ENCODE results near the gene SPATC1L. TPM values are rescaled to one million over a fixed set of nuclear protein-coding genes. Genes with fewer than 3 reads are reported as not detected.
A peak's percentile ranks its signal among the peaks of the same experiment; 100 is the strongest.

SPATC1L gene
- total and polyA plus RNA-seq, 2 donors (not counting 1 experiment from before 2014, with no cell fraction given), result 11.4 to 15.4 TPM

DNA sequence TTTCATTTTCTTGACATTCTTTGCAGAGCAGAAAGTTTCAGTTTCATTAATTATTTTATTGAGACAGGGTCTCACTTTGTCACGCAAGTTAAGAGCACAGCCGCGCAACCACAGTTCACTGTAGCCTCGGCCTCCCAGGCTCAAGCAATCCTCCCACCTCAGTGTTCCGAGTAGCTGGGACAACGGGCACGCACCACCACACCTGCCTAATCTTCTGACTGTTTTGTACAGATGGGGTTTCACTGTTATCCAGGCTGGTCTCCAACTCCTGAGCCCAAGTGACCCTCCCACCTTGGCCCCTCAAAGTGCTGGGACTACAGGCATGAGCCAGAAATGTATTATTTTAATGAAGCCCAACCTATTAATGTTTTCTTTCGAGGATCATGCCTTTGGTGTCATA, 3.0 kb upstream of the SPATC1L start:
- intact Hi-C loops (cut with micrococcal nuclease), result no loop called here
- no peak for ATAC-seq (ENCODE audit: low read depth)
- Mint-ChIP-seq H3K4me1 (peaks cover 6% of the 10 kb centered on the region), H3K9me3 (ENCODE audit: insufficient read depth) (no peaks in the 10 kb centered on the region), H3K27me3 (no peaks in the 10 kb centered on the region), H3K4me3 (no peak overlapping the region), H3K27ac (no peak overlapping the region)
- Histone ChIP-seq H3K9ac (ENCODE audit: low read length) (no peak overlapping the region), H3K27me3 (replicated peaks in 1 of 4; ENCODE audit: control extremely low read depth in 1 of 4, control insufficient read depth in 3 of 4, insufficient read depth in 4 of 4, low read length in 3 of 4) (no peaks in the 10 kb centered on the region), H2AFZ (ENCODE audit: insufficient read depth, low read depth, low read length, poor library complexity, severe bottlenecking) (no peak overlapping the region), H3K9me3 (ENCODE audit: control extremely low read depth in 1 of 3, control insufficient read depth in 2 of 3, insufficient read depth in 1 of 3, low read length in 2 of 3) (peaks cover 0 to 3% (median 0%) of the 10 kb centered on the region in 3 donors), H3K27ac (ENCODE audit: low read length in 2 of 2) (no peak overlapping the region), H3K4me2 (replicated peaks; ENCODE audit: low read depth, low read length, poor library complexity, severe bottlenecking) (no peak overlapping the region), H3K79me2 (ENCODE audit: control insufficient read depth, insufficient read depth, low read length) (peaks cover 3% of the 10 kb centered on the region), H3K4me3 (ENCODE audit: control extremely low read depth in 1 of 5, extremely low read depth in 1 of 5, insufficient read depth in 1 of 5, low read depth in 2 of 5, low read length in 4 of 5) (no peak overlapping the region), H3K36me3 (replicated peaks in 1 of 2; ENCODE audit: control extremely low read depth in 1 of 2, control insufficient read depth in 1 of 2, extremely low read depth in 1 of 2, insufficient read depth in 2 of 2, low read length in 1 of 2) (no peaks in the 10 kb centered on the region), H3K4me1 (ENCODE audit: control insufficient read depth in 2 of 2, insufficient read depth in 2 of 2, low read length in 2 of 2) (peaks cover 0 to 16% of the 10 kb centered on the region in 2 donors), H4K20me1 (ENCODE audit: control insufficient read depth, insufficient read depth, low read length, poor library complexity, severe bottlenecking) (no peaks in the 10 kb centered on the region)
- TF ChIP-seq, protein P1, sequence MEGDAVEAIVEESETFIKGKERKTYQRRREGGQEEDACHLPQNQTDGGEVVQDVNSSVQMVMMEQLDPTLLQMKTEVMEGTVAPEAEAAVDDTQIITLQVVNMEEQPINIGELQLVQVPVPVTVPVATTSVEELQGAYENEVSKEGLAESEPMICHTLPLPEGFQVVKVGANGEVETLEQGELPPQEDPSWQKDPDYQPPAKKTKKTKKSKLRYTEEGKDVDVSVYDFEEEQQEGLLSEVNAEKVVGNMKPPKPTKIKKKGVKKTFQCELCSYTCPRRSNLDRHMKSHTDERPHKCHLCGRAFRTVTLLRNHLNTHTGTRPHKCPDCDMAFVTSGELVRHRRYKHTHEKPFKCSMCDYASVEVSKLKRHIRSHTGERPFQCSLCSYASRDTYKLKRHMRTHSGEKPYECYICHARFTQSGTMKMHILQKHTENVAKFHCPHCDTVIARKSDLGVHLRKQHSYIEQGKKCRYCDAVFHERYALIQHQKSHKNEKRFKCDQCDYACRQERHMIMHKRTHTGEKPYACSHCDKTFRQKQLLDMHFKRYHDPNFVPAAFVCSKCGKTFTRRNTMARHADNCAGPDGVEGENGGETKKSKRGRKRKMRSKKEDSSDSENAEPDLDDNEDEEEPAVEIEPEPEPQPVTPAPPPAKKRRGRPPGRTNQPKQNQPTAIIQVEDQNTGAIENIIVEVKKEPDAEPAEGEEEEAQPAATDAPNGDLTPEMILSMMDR (IDR thresholded peaks at IDR 0.05), result no peak
- no peak for TF ChIP-seq EZH2 (IDR thresholded peaks at IDR 0.05; ENCODE audit: borderline replicate concordance, insufficient read depth, low read depth, low read length, poor library complexity, severe bottlenecking)
- WGBS (ENCODE audit: insufficient coverage), result 93% methylated on average over 3 of the region's 8 CpGs
- ChIA-PET POLR2A (no interaction called here), CTCF (no interaction called here)
- no peak for DNase-seq

DNA sequence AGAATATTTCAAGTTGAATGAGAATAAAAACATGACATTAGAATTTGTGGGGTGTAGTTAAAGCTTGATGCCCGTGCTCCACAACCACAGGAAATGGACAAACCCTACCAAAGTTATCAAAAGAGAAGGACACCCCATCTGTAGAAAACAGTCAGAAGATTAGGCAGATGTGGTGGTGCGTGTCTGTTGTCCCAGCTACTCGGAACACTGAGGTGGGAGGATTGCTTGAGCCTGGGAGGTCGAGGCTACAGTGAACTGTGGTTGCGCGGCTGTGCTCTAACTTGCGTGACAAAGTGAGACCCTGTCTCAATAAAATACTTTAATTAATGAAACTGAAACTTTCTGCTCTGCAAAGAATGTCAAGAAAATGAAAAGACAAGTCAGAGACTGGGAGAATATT, 1.5 kb upstream of the SPATC1L start:
- WGBS (ENCODE audit: insufficient coverage), result 80% methylated on average over 1 of the region's 7 CpGs
- Histone ChIP-seq H3K4me1 (ENCODE audit: control insufficient read depth in 2 of 2, insufficient read depth in 2 of 2, low read length in 2 of 2) (peaks cover 0 to 16% of the 10 kb centered on the region in 2 donors), H3K9me3 (ENCODE audit: control extremely low read depth in 1 of 3, control insufficient read depth in 2 of 3, insufficient read depth in 1 of 3, low read length in 2 of 3) (peaks cover 0 to 3% (median 0%) of the 10 kb centered on the region in 3 donors), H3K36me3 (replicated peaks in 1 of 2; ENCODE audit: control extremely low read depth in 1 of 2, control insufficient read depth in 1 of 2, extremely low read depth in 1 of 2, insufficient read depth in 2 of 2, low read length in 1 of 2) (no peaks in the 10 kb centered on the region), H3K4me3 (ENCODE audit: control extremely low read depth in 1 of 5, extremely low read depth in 1 of 5, insufficient read depth in 1 of 5, low read depth in 2 of 5, low read length in 4 of 5) (peak overlapping the region in 1 of 5 experiments; percentile 76), H2AFZ (ENCODE audit: insufficient read depth, low read depth, low read length, poor library complexity, severe bottlenecking) (no peak overlapping the region), H3K27me3 (replicated peaks in 1 of 4; ENCODE audit: control extremely low read depth in 1 of 4, control insufficient read depth in 3 of 4, insufficient read depth in 4 of 4, low read length in 3 of 4) (no peaks in the 10 kb centered on the region), H3K4me2 (replicated peaks; ENCODE audit: low read depth, low read length, poor library complexity, severe bottlenecking) (peak overlapping the region; percentile 72), H3K27ac (ENCODE audit: low read length in 2 of 2) (no peak overlapping the region), H4K20me1 (ENCODE audit: control insufficient read depth, insufficient read depth, low read length, poor library complexity, severe bottlenecking) (no peaks in the 10 kb centered on the region), H3K9ac (ENCODE audit: low read length) (peak overlapping the region; percentile 64), H3K79me2 (ENCODE audit: control insufficient read depth, insufficient read depth, low read length) (peaks cover 3% of the 10 kb centered on the region)
- H3K27ac Mint-ChIP-seq, result no peak overlapping the region
- H3K9me3 Mint-ChIP-seq (ENCODE audit: insufficient read depth), result no peaks in the 10 kb centered on the region
- CTCF ChIA-PET, result no interaction called here
- POLR2A ChIA-PET, result no interaction called here
- intact Hi-C loops (cut with micrococcal nuclease), result loop anchor here (1.0 kb wide), 1 partner anchor 101 kb away; the partner anchor contains the start of gene YBEY
- no peak for ATAC-seq (ENCODE audit: low read depth)
- H3K27me3 Mint-ChIP-seq, result no peaks in the 10 kb centered on the region
- TF ChIP-seq EZH2 (IDR thresholded peaks at IDR 0.05; ENCODE audit: borderline replicate concordance, insufficient read depth, low read depth, low read length, poor library complexity, severe bottlenecking), result no peak
- TF ChIP-seq, protein P1 (IDR thresholded peaks at IDR 0.05), result no peak
- peaks cover 6% of the 10 kb centered on the region for H3K4me1 Mint-ChIP-seq
- H3K4me3 Mint-ChIP-seq, result peak overlapping the region; percentile 92
- peak; percentile 4 for DNase-seq

Data from B cell (primary cell).